Keratinocyte (primary cell): ENCODE measurements around the gene PEPD. TPM values are rescaled to one million over a fixed set of nuclear protein-coding genes. Genes with fewer than 3 reads are reported as not detected.
A peak's percentile ranks its signal among the peaks of the same experiment; 100 is the strongest.

Experiments used
- DNase-seq: peaks from one replicate; pipeline ENCODE4 v3.0.0-alpha.2; 2011; ENCODE audit warnings: low read depth, missing footprints, low spot score
- FAIRE-seq: peaks from 2 replicates; lab custom pipeline; 2011; peaks lifted over from hg19 to GRCh38; lab: Jason Lieb, UNC
- H2AFZ ChIP-seq: 2 replicates; pipeline ENCODE4 v1.6.0; 2012; ENCODE audit warnings: low read length, control low read depth, inconsistent platforms; ENCODE audit not compliant: control insufficient read depth
- H3K27ac ChIP-seq: 2 replicates; pipeline ENCODE4 v1.5.1; 2011; ENCODE audit warnings: low read length; ENCODE audit not compliant: control insufficient read depth, insufficient read depth
- H3K27me3 ChIP-seq: 3 replicates; pipeline ENCODE4 v1.6.0; 2011; ENCODE audit warnings: low read length; ENCODE audit not compliant: control insufficient read depth, insufficient read depth; ENCODE audit errors: extremely low read depth
- H3K36me3 ChIP-seq, 2 experiments: 2 replicates in 1 of 2; 3 replicates in 1 of 2; pipeline ENCODE4 v1.5.1; 2011; ENCODE audit warnings: low read length in 2 of 2, mild to moderate bottlenecking in 1 of 2; ENCODE audit not compliant: control insufficient read depth in 2 of 2, insufficient read depth in 2 of 2; ENCODE audit errors: extremely low read depth in 1 of 2
- H3K4me1 ChIP-seq: 3 replicates; pipeline ENCODE4 v1.5.1; 2011; ENCODE audit warnings: low read length; ENCODE audit not compliant: control insufficient read depth, insufficient read depth; ENCODE audit errors: extremely low read depth
- H3K4me2 ChIP-seq: 3 replicates; pipeline ENCODE4 v1.6.0; 2011; ENCODE audit warnings: low read depth, low read length; ENCODE audit not compliant: control insufficient read depth, insufficient read depth; ENCODE audit errors: extremely low read depth
- H3K4me3 ChIP-seq, 3 experiments: fragments of 200-600 bp in 1 of 3; sonication (generic) in 1 of 3; 2 replicates in 2 of 3; 3 replicates in 1 of 3; pipeline ENCODE4 v1.5.1; 2011 to 2016; ENCODE audit warnings: low read length in 3 of 3, mild to moderate bottlenecking in 3 of 3, control low read depth in 2 of 3, inconsistent platforms in 1 of 3, low read depth in 1 of 3, mixed read lengths in 1 of 3, mixed run types in 1 of 3, moderate library complexity in 1 of 3; ENCODE audit not compliant: control insufficient read depth in 2 of 3, insufficient read depth in 2 of 3; ENCODE audit errors: extremely low read depth in 1 of 3
- H3K79me2 ChIP-seq: 2 replicates; pipeline ENCODE4 v1.6.0; 2012; ENCODE audit warnings: low read length; ENCODE audit not compliant: control insufficient read depth, insufficient read depth
- H3K9ac ChIP-seq: 3 replicates; pipeline ENCODE4 v1.6.0; 2011; ENCODE audit warnings: low read length; ENCODE audit not compliant: control insufficient read depth, insufficient read depth; ENCODE audit errors: extremely low read depth
- H3K9me1 ChIP-seq: 3 replicates; pipeline ENCODE4 v1.6.0; 2011; ENCODE audit warnings: low read length; ENCODE audit not compliant: control insufficient read depth, insufficient read depth; ENCODE audit errors: extremely low read depth
- H3K9me3 ChIP-seq: 2 replicates; pipeline ENCODE4 v1.5.1; 2012; ENCODE audit warnings: low read depth, low read length; ENCODE audit not compliant: control insufficient read depth
- H4K20me1 ChIP-seq: 3 replicates; pipeline ENCODE4 v1.6.0; 2011; ENCODE audit warnings: low read length; ENCODE audit not compliant: control insufficient read depth, insufficient read depth; ENCODE audit errors: extremely low read depth
- EZH2 ChIP-seq: IDR thresholded peaks from one replicate; pipeline ENCODE4 v1.6.1; 2012; ENCODE audit warnings: inconsistent platforms, mild to moderate bottlenecking, low read length, moderate library complexity
- dilution Hi-C: fragments of 300-500 bp; cut with MboI; formaldehyde crosslinking; loops from one replicate; pipeline ENCODE4 v1.7.0; 2020; ENCODE audit warnings: low sequenced_read_pairs; ENCODE audit not compliant: extremely low pct_ligation_motif_present
- polyA minus RNA-seq, 3 experiments: library from RNA; depleted of rRNA, polyadenylated mRNA; stranded (reverse); fragments of >200 nt; gene quantifications; 1 replicate in 1 of 3; 2 replicates in 1 of 3; 3 replicates in 1 of 3; pipeline ENCODE4 v1.2.3, GENCODE V29; 2011
- polyA plus RNA-seq, 5 experiments: library from polyadenylated mRNA; depleted of rRNA in 3 of 5; stranded (reverse) in 3 of 5; stranded (forward) in 1 of 5; unstranded in 1 of 5; fragments of >200 nt; gene quantifications; 1 replicate in 1 of 5; 2 replicates in 3 of 5; 3 replicates in 1 of 5; pipeline versions ENCODE4 v1.2.1 to v1.2.3, GENCODE V29; 2011 to 2012; ENCODE audit warnings: missing spikeins in 2 of 5, low read depth in 1 of 5, low replicate concordance in 1 of 5
- TF ChIP-seq, protein P1 (sequence below), 3 experiments: IDR thresholded peaks in 1 of 3; conservative IDR thresholded peaks in 1 of 3; optimal IDR thresholded peaks in 1 of 3; 2 replicates in 2 of 3; 3 replicates in 1 of 3; pipeline versions ENCODE3 to v1.5.1; 2011; ENCODE audit warnings: low read length in 3 of 3, mild to moderate bottlenecking in 3 of 3, moderate library complexity in 2 of 3, control low read depth in 1 of 3, inconsistent platforms in 1 of 3; ENCODE audit not compliant: insufficient read depth in 2 of 3; ENCODE audit errors: extremely low read depth in 1 of 3

PEPD gene
- polyA plus RNA-seq (36.9 to 58.3 TPM (median 37.6 TPM) in 3 replicates), polyA minus RNA-seq (35.1 to 54.1 TPM (median 46.3 TPM) in 3 replicates)
- 47.0 TPM for polyA plus RNA-seq (2011; ENCODE audit: low read depth)
- 42.0 and 49.7 TPM in 2 replicates for polyA plus RNA-seq (2011; cell fraction: cytosol; rRNA removed)
- 33.9 and 43.0 TPM in 2 replicates for polyA plus RNA-seq (2011; cell fraction: nucleus; rRNA removed)
- polyA plus RNA-seq (2012; ENCODE audit: low replicate concordance) = 31.6 and 37.7 TPM in 2 replicates
- 51.8 TPM for polyA minus RNA-seq (2011; cell fraction: cytosol; rRNA and poly(A)+ RNA removed)
- 18.5 and 22.6 TPM in 2 replicates for polyA minus RNA-seq (2011; cell fraction: nucleus; rRNA and poly(A)+ RNA removed)

DNA sequence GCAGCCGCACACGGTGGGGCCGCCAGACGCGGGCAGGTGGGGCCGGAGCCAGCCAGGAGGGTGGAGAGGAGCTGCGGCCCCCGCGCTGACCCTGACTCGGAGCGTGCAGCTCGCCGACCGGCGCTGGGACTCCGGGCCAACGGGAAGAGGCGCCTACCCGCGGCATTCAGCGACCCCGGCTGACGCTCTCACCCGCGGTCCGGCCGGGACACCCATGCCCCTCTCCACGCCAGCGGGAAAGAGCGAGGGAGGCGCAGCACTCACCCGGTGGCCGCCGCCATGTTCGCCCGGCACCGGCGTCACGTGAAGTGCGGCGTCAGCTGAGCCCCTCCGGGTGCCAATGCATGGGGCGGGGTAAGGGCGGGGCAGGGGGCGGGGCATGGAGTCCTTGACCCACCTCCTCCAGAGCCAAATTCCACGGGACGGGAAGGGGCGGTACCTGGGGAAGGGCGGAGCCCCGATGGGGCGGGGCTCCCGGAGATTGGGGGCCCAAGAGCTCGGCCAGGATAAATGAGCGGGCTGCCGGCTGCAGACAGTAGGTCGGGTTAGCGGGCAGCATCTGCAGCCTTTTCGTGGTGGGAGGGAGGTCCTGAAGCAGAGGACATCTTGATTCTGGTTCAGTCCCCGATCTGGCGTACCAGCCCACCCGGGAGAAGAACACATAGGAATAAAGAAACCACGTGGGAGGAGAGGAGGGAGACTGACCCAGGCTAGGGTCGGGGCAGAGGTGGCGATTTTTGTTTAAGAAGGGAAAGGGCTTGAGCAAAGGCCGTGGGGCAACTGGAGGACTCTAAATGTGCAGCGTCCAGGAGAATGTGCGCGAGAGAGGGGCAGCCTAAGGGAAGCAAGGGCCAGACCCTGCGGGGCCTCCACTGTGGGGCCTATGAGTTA, at the start of gene PEPD:
Gene PEPD (minus strand): TSS at position 312 of the 891 bp plus-strand sequence. CDS start 31 bp downstream, at position 281.
- peaks cover 2% of the 10 kb centered on the region for H3K79me2 ChIP-seq
- no peaks in the 10 kb centered on the region for H4K20me1 ChIP-seq
- TF ChIP-seq, protein P1, sequence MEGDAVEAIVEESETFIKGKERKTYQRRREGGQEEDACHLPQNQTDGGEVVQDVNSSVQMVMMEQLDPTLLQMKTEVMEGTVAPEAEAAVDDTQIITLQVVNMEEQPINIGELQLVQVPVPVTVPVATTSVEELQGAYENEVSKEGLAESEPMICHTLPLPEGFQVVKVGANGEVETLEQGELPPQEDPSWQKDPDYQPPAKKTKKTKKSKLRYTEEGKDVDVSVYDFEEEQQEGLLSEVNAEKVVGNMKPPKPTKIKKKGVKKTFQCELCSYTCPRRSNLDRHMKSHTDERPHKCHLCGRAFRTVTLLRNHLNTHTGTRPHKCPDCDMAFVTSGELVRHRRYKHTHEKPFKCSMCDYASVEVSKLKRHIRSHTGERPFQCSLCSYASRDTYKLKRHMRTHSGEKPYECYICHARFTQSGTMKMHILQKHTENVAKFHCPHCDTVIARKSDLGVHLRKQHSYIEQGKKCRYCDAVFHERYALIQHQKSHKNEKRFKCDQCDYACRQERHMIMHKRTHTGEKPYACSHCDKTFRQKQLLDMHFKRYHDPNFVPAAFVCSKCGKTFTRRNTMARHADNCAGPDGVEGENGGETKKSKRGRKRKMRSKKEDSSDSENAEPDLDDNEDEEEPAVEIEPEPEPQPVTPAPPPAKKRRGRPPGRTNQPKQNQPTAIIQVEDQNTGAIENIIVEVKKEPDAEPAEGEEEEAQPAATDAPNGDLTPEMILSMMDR (optimal IDR thresholded peaks at IDR 0.05 in 1 of 3, IDR thresholded peaks at IDR 0.05 in 1 of 3, conservative IDR thresholded peaks at IDR 0.05 in 1 of 3; ENCODE audit: extremely low read depth in 1 of 3, insufficient read depth in 2 of 3, low read length in 3 of 3) = no peak
- TF ChIP-seq EZH2 = no peak
- peaks cover 9% of the 10 kb centered on the region for H3K4me1 ChIP-seq
- no peaks in the 10 kb centered on the region for H3K9me3 ChIP-seq
- H2AFZ ChIP-seq = peak within 1 kb of the TSS; percentile 88
- dilution Hi-C loops = no loop called here
- H3K4me2 ChIP-seq = peak within 1 kb of the TSS; percentile 91
- no peaks in the 10 kb centered on the region for H3K27me3 ChIP-seq
- peak; percentile 33 for DNase-seq
- no peaks in the 10 kb centered on the region for H3K9me1 ChIP-seq
- no peaks in the 10 kb centered on the region for H3K36me3 ChIP-seq
- no peak for FAIRE-seq
- peak within 1 kb of the TSS; percentile 81 for H3K9ac ChIP-seq
- H3K27ac ChIP-seq = peak within 1 kb of the TSS; percentile 24
- H3K4me3 ChIP-seq = peak within 1 kb of the TSS; percentile 77 to 95 (median 90)

DNA sequence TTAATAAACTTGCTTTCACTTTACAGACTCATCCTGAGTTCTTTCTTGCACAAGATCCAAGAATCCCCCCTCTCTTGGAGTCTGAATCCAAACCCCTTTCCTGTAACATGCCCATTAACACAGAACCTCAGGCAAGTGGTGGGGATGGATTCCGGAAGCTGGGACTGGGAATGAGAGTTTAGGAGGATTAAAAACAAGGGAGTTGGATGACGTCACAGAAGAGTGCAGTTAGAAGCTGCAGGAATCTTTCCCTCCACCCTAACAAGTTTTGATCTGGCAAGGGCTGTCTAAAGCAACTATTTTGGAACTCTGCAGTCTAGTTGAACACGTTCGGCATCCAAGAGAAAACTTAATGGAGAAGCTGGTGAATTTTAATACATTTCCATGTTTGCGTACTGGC, 48.2 kb upstream of the PEPD start:
- peaks cover 2% of the 10 kb centered on the region for H3K9me3 ChIP-seq
- no peaks in the 10 kb centered on the region for H3K9me1 ChIP-seq
- no peak overlapping the region for H3K4me2 ChIP-seq
- H3K4me1 ChIP-seq = no peaks in the 10 kb centered on the region
- H3K4me3 ChIP-seq = no peak overlapping the region
- FAIRE-seq = no peak
- no peak overlapping the region for H3K9ac ChIP-seq
- no peaks in the 10 kb centered on the region for H3K79me2 ChIP-seq
- no peaks in the 10 kb centered on the region for H3K36me3 ChIP-seq
- dilution Hi-C loops = no loop called here
- no peak for TF ChIP-seq EZH2
- TF ChIP-seq, protein P1 (optimal IDR thresholded peaks at IDR 0.05 in 1 of 3, IDR thresholded peaks at IDR 0.05 in 1 of 3, conservative IDR thresholded peaks at IDR 0.05 in 1 of 3; ENCODE audit: extremely low read depth in 1 of 3, insufficient read depth in 2 of 3, low read length in 3 of 3) = no peak
- DNase-seq = no peak
- no peak overlapping the region for H2AFZ ChIP-seq
- H4K20me1 ChIP-seq = no peaks in the 10 kb centered on the region
- H3K27ac ChIP-seq = no peak overlapping the region
- H3K27me3 ChIP-seq = no peaks in the 10 kb centered on the region
